DOHH2 (cell line): ENCODE results near the gene NIPBL.

ENCODE experiments used
- H3F3A ChIP-seq: fragments of 200-600 bp; sonication (generic), shearing (Covaris generic); 2 replicates; pipeline ENCODE4 v1.6.0; 2016; ENCODE audit warnings: antibody characterized with exemption, mild to moderate bottlenecking; ENCODE audit not compliant: control insufficient read depth, insufficient read depth
- H3K27ac ChIP-seq: fragments of 200-600 bp; sonication (generic); 2 replicates; pipeline ENCODE4 v1.5.1; 2014; ENCODE audit warnings: low read depth, mild to moderate bottlenecking, low read length, moderate library complexity
- H3K27me3 ChIP-seq: fragments of 200-600 bp; sonication (generic); 2 replicates; pipeline ENCODE4 v1.6.1; 2014; ENCODE audit warnings: mild to moderate bottlenecking, low read length, mixed read lengths; ENCODE audit not compliant: control insufficient read depth
- H3K36me3 ChIP-seq: fragments of 200-600 bp; sonication (generic); 2 replicates; pipeline ENCODE4 v1.6.1; 2014; ENCODE audit warnings: mild to moderate bottlenecking, low read length, moderate library complexity, mixed read lengths; ENCODE audit not compliant: control insufficient read depth
- H3K4me1 ChIP-seq: fragments of 200-600 bp; sonication (generic); 2 replicates; pipeline ENCODE4 v1.6.1; 2014; ENCODE audit warnings: mild to moderate bottlenecking, low read length, mixed read lengths; ENCODE audit not compliant: control insufficient read depth
- H3K4me2 ChIP-seq: fragments of 200-600 bp; sonication (generic); 2 replicates; pipeline ENCODE4 v1.6.0; 2014; ENCODE audit warnings: mild to moderate bottlenecking, low read length, moderate library complexity
- H3K4me3 ChIP-seq: fragments of 200-600 bp; sonication (generic); 2 replicates; pipeline ENCODE4 v1.5.1; 2014; ENCODE audit warnings: mild to moderate bottlenecking, low read length, mixed read lengths
- H3K79me2 ChIP-seq: fragments of 200-600 bp; sonication (generic); 2 replicates; pipeline ENCODE4 v1.6.1; 2014; ENCODE audit warnings: mild to moderate bottlenecking, low read length, mixed read lengths; ENCODE audit not compliant: control insufficient read depth
- H3K9me2 ChIP-seq: fragments of 200-600 bp; sonication (generic); replicated peaks from 2 replicates; pipeline ENCODE4 v1.6.1; 2014; ENCODE audit warnings: mild to moderate bottlenecking, low read length, mixed read lengths; ENCODE audit not compliant: control insufficient read depth
- H3K9me3 ChIP-seq: fragments of 200-600 bp; sonication (generic); 2 replicates; pipeline ENCODE4 v1.6.1; 2014; ENCODE audit warnings: antibody characterized with exemption, low read length, mixed read lengths; ENCODE audit not compliant: control insufficient read depth, insufficient read depth
- H4K20me1 ChIP-seq: fragments of 200-600 bp; sonication (generic); 2 replicates; pipeline ENCODE4 v1.6.0; 2014; ENCODE audit warnings: low read depth, mild to moderate bottlenecking, antibody characterized with exemption, low read length, moderate library complexity; ENCODE audit not compliant: control insufficient read depth, insufficient read depth
- EZH2phosphoT487 ChIP-seq: fragments of 200-600 bp; sonication (generic); IDR thresholded peaks from 2 replicates; pipeline ENCODE4 v1.6.1; 2017; ENCODE audit warnings: borderline replicate concordance, mild to moderate bottlenecking, antibody characterized with exemption, low read length, moderate library complexity, mixed read lengths
- TF ChIP-seq, protein P1 (sequence below): fragments of 200-600 bp; sonication (generic); IDR thresholded peaks from one replicate; pipeline ENCODE4 v1.5.1; 2014; ENCODE audit warnings: antibody characterized with exemption, mild to moderate bottlenecking, low read depth, low read length; ENCODE audit not compliant: poor library complexity, severe bottlenecking

The NIPBL gene

DNA sequence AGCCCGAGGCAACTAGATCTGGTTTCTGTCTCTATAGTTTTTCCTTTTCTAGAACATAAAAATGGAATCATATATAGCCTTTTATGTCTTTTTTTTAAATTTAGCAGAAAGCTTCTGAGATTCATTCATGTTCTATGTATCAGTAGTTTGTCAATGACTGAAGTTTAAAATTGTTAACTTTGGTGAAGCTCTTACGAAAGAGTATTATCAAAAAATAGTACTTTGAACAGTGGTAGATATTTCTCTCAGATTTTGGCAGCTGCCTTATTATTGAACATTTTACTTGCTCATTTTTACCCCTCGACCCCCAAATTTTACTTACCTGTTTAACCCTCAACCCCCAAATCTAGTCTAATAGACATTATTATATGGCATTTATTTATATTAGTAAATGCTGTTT is 10.2 kb downstream of the NIPBL start:
- H3K79me2 ChIP-seq: peaks cover 100% of the 10 kb centered on the region
- no peak overlapping the region for H3K4me2 ChIP-seq
- H3K4me1 ChIP-seq: peaks cover 27% of the 10 kb centered on the region
- H3K9me3 ChIP-seq: no peaks in the 10 kb centered on the region
- no peak for TF ChIP-seq EZH2phosphoT487
- TF ChIP-seq, protein P1, sequence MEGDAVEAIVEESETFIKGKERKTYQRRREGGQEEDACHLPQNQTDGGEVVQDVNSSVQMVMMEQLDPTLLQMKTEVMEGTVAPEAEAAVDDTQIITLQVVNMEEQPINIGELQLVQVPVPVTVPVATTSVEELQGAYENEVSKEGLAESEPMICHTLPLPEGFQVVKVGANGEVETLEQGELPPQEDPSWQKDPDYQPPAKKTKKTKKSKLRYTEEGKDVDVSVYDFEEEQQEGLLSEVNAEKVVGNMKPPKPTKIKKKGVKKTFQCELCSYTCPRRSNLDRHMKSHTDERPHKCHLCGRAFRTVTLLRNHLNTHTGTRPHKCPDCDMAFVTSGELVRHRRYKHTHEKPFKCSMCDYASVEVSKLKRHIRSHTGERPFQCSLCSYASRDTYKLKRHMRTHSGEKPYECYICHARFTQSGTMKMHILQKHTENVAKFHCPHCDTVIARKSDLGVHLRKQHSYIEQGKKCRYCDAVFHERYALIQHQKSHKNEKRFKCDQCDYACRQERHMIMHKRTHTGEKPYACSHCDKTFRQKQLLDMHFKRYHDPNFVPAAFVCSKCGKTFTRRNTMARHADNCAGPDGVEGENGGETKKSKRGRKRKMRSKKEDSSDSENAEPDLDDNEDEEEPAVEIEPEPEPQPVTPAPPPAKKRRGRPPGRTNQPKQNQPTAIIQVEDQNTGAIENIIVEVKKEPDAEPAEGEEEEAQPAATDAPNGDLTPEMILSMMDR: no peak
- peaks cover 22% of the 10 kb centered on the region for H4K20me1 ChIP-seq
- H3K27me3 ChIP-seq: no peaks in the 10 kb centered on the region
- peaks cover 28% of the 10 kb centered on the region for H3K36me3 ChIP-seq
- no peak overlapping the region for H3K27ac ChIP-seq
- H3F3A ChIP-seq: no peaks in the 10 kb centered on the region
- no peaks in the 10 kb centered on the region for H3K9me2 ChIP-seq
- H3K4me3 ChIP-seq: no peak overlapping the region

GRCh38 chr5:36887532-36887931 is 11.0 kb downstream of the NIPBL start:
- H3K9me3 ChIP-seq: no peaks in the 10 kb centered on the region
- H3K36me3 ChIP-seq: peaks cover 30% of the 10 kb centered on the region
- no peak overlapping the region for H3K27ac ChIP-seq
- H3K79me2 ChIP-seq: peaks cover 97% of the 10 kb centered on the region
- no peaks in the 10 kb centered on the region for H3K9me2 ChIP-seq
- H3K4me2 ChIP-seq: peak overlapping the region; percentile 14
- H3K4me3 ChIP-seq: no peak overlapping the region
- no peaks in the 10 kb centered on the region for H3F3A ChIP-seq
- H3K27me3 ChIP-seq: no peaks in the 10 kb centered on the region
- peaks cover 19% of the 10 kb centered on the region for H3K4me1 ChIP-seq
- TF ChIP-seq, protein P1: no peak
- no peak for TF ChIP-seq EZH2phosphoT487
- peaks cover 16% of the 10 kb centered on the region for H4K20me1 ChIP-seq

- Histone ChIP-seq H3K4me3 (no peak overlapping the region), H3F3A (no peaks in the 10 kb centered on the region), H3K4me1 (peaks cover 19% of the 10 kb centered on the region), H4K20me1 (peaks cover 16% of the 10 kb centered on the region), H3K4me2 (no peak overlapping the region), H3K36me3 (peaks cover 30% of the 10 kb centered on the region), H3K27ac (no peak overlapping the region), H3K9me2 (no peaks in the 10 kb centered on the region), H3K79me2 (peaks cover 97% of the 10 kb centered on the region), H3K9me3 (no peaks in the 10 kb centered on the region), H3K27me3 (no peaks in the 10 kb centered on the region)
- no peak for TF ChIP-seq EZH2phosphoT487
- TF ChIP-seq, protein P1: no peak
Measured at GRCh38 chr5:36888303-36888702, 11.7 kb downstream of the NIPBL start.
